HG02973 (cell line): Measurements from ENCODE around the gene MYH3.
"Not testable (repeated sequence)": the region's sequence is repeated elsewhere in the genome, so short reads cannot be mapped to it uniquely, and the experiment has no call there.

Experiments
- ATAC-seq: cut with Tn5 transposase; IDR thresholded peaks from one replicate; pipeline ENCODE4 v1.9.1; 2021; ENCODE audit warnings: moderate library complexity; ENCODE audit not compliant: unreplicated experiment

Gene MYH3

GRCh38 chr17:10657148-10657547, at the start of gene MYH3:
TSS of gene MYH3 (minus strand) at chr17:10657309. CDS start at chr17:10655064, 2,245 bp downstream.
- ATAC-seq: no peak

- no peak for ATAC-seq
Measured at GRCh38 chr17:10705727-10706126, 48.6 kb upstream of the MYH3 start.

GRCh38 chr17:10702574-10702973, 45.5 kb upstream of the MYH3 start:
- ATAC-seq: no peak

GRCh38 chr17:10699856-10700255, 42.7 kb upstream of the MYH3 start:
- no peak for ATAC-seq

- no peak for ATAC-seq
Measured at GRCh38 chr17:10698096-10698818, 41.1 kb upstream of the MYH3 start.

- ATAC-seq: peak; percentile 96
Measured at GRCh38 chr17:10697092-10698081, 40.3 kb upstream of the MYH3 start, which contains the start of the genes ADPRM and SCO1. TSS of gene ADPRM (plus strand) at chr17:10697594. CDS start at chr17:10704927, 7,333 bp downstream. TSS of gene SCO1 (minus strand) at chr17:10697533. CDS start at chr17:10697507, 26 bp downstream.

GRCh38 chr17:10695875-10696407, 38.8 kb upstream of the MYH3 start:
- ATAC-seq: not testable (repeated sequence)

GRCh38 chr17:10687499-10687898, 30.4 kb upstream of the MYH3 start:
- ATAC-seq: no peak

GRCh38 chr17:10683853-10684252, 26.7 kb upstream of the MYH3 start:
- no peak for ATAC-seq

GRCh38 chr17:10681866-10682446, 24.8 kb upstream of the MYH3 start:
- ATAC-seq: no peak

GRCh38 chr17:10674704-10675103, 17.6 kb upstream of the MYH3 start:
- no peak for ATAC-seq

GRCh38 chr17:10673312-10673711, 16.2 kb upstream of the MYH3 start:
- no peak for ATAC-seq

- ATAC-seq: no peak
Measured at GRCh38 chr17:10668775-10669174, 11.7 kb upstream of the MYH3 start.

GRCh38 chr17:10666906-10667305, 9.8 kb upstream of the MYH3 start:
- no peak for ATAC-seq

- ATAC-seq: no peak
Measured at GRCh38 chr17:10664571-10664970, 7.5 kb upstream of the MYH3 start.

GRCh38 chr17:10663231-10663630, 6.1 kb upstream of the MYH3 start:
- ATAC-seq: no peak

- ATAC-seq: no peak
Measured at GRCh38 chr17:10661437-10661836, 4.3 kb upstream of the MYH3 start.

- no peak for ATAC-seq
Measured at GRCh38 chr17:10657879-10658278, 770 bp upstream of the MYH3 start.

GRCh38 chr17:10653987-10654386, 3.1 kb downstream of the MYH3 start:
- no peak for ATAC-seq

GRCh38 chr17:10652984-10653659, 4.0 kb downstream of the MYH3 start:
- no peak for ATAC-seq
